SK-N-SH (cell line): ENCODE data around the gene TRAIP.
"Not testable (repeated sequence)": the region's sequence is repeated elsewhere in the genome, so short reads cannot be mapped to it uniquely, and the experiment has no call there.

Source experiments
- CTCF ChIP-seq: fragments of 200-600 bp; sonication (generic); IDR thresholded peaks from 2 replicates; pipeline ENCODE4 v1.6.1; 2017; ENCODE audit warnings: antibody characterized with exemption, mild to moderate bottlenecking, moderate library complexity
- FOXM1 ChIP-seq: IDR thresholded peaks from 2 replicates; pipeline ENCODE4 v1.4.0; 2012; ENCODE audit warnings: low read depth, mild to moderate bottlenecking

DNA sequence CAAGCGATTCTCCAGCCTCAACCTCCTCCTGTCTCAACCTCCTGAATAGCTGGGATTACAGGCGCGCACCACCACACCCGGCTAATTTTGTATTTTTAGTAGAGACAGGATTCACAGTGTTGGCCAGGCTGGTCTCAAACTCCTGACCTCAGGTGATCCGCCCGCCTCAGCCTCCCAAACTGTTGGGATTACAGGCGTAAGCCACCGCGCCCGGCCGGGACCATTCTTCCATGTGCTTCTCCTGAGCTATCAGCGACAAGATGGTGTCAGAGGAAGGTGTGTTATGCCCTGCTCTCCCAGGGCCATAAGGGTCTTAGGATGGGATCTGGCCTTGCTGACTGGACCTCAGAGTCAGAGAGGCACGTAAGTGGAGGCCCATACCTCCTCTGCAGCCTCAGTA lies 48.1 kb upstream of the TRAIP start:
- TF ChIP-seq CTCF, FOXM1: not testable (repeated sequence)
